SHP77 (cell line): ENCODE measurements around the gene VPS26B.
"Not testable (repeated sequence)": the region's sequence is repeated elsewhere in the genome, so short reads cannot be mapped to it uniquely, and the experiment has no call there.

Experiments
- DNase-seq, 2 experiments: peaks; one replicate each; lab custom pipeline; 2025; lab: John Stamatoyannopoulos, UW

Gene VPS26B

DNA sequence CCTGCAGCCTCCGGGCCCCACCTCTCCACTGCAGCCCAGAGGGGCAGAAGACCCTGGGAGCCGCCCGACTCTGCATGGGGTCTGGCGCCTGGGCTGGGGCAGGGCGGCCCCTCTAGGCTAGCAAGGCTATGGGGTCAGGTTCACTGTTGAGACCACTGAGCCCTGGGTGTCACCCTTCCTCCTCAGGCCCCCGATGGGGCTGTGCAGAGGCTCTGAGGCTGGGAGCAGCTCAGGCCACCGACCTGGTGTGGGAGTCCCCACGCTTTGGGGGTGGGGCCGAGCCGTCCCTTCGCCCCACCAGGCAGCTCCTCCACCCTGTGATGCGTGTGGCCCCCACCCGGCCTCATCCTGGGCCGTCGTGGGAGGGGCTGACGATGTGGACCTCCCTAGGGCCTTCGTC, 57.2 kb downstream of the VPS26B start:
- not testable (repeated sequence) for DNase-seq

DNA sequence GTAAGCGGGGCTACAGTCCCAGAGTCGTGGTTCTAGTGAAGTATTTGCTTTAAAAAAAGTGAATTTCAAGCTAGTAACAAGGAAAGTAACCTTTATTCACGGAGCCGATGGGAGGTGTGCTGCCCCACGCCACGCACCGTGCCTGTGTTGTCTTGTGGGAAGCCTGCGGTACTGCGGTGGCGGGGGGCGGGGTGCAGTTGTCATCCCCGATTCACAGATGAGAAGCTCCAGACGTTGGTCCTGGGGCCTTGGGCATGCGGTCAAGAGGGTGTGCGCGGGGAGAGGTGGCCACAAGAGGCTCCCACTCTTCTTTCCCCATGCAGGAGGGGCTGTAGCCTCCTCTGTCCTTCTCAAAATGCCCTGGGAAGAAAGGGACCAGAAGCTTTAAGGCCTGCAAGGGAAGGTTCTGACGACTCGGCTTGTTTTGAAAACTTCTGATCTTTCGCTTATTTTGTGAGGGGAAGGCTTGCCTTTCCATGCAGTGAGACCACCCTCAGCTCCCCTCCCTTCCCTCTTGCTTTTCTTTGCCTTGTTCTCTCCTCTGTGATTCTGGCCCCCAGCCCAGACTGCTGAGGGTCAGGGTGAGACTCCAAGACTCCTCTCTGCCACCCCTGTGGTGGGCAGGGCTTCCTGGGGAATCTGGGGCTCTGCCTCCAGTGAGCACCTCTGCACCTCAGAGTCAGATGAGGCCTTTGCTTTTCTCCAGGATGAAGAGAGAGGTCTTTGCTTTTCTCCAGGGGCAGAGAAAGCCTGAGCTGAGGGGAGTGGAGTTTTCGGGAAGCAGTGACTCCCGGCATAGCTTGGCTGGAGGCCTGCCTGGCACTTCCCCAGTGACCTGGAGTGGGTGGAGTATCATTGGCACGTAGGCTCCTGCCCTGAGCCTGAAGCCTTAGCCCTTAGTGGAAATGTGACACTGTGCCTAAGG, 57.9 kb downstream of the VPS26B start:
- no peak for DNase-seq

DNA sequence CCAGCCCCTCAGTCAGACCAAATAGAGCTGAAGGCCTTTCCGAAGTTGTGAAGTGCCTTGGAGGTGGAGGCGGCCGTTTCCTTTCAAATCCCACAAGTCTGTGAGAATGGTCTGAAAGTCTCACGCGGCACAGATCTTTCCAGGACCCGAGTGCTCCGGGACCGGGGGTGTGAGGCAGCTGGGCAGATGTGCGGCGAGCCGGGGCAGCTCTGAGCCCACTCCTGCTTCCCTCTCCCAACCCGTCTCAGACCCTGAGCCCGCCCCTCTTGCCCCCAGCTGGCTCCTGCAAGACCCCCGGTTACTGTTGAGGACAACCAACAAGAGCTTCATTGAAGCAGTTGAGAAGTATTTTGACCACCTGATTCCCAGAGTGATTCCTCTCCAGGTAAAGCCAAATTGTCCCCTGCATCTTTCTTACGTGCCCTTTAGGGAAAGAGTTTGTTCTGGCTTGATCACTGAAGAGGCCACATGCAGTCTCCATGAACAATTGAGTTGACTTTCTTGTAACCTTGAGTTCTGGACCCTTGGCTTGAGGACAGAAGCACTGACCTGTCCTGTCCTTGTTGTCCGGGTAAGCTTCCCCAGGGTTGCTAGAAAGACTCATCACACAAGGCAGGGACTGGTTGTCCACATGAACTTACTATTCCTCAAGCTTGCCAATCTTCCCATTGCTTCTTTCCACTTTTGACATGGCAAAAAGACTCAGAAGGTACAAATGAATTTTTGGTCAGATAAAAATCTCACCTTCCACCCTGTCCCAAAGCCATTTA, 59.2 kb downstream of the VPS26B start:
- DNase-seq, result no peak

DNA sequence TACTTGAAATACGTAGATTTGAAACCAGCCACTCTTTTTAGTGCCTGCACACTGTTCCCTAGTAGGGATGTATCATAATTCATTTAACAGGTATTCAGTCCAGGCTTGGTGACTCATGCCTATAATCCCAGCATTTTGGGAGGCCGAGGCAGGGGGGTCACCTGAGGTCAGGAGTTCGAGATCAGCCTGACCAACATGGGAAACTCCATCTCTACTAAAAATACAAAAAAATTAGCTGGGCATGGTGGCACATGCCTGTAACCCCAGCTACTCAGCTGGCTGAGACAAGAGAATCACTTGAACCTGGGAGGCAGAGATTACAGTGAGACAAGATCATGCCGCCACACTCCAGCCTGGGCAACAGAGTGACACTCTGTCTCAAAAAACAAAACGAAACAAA, 59.9 kb downstream of the VPS26B start:
- not testable (repeated sequence) for DNase-seq

DNA sequence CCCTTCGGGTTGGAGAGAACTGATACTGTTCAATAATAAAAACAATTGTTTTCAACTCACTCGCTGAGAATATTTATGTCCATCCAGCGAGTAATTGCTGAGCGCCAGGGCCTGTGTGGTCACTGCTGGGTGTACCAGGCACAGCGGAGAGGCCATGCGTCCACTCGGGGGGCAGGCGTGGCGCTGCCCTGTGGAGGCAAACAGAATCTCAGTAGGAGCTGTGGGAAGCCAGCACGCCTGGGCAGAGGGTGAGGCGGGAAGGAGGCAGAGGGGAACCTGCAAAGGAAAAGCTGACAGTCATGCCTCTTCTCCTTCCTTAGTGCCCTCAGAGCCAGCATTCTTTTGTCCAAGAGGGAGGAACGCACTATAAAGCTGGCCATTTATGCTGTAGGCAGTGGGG, 63.1 kb downstream of the VPS26B start:
- DNase-seq, result no peak

DNA sequence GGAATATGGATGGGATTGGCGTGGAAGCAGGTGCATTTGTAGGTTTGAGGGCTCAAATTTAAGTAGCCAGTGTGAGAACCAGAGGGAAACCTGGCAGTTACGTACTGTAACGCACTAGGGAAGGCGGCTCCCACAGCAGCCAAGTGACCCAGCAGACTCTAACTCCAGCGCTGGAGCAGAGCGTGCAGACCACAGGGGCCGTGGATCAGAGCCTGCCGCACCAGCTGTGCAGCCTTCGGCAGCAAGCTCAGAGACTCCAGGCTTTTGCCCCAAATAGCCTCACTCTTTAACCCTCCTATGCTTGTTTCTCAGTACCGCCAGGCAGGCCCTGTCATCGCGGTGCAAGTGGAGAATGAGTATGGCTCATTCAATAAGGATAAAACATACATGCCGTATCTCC, 64.0 kb downstream of the VPS26B start:
- no peak for DNase-seq

DNA sequence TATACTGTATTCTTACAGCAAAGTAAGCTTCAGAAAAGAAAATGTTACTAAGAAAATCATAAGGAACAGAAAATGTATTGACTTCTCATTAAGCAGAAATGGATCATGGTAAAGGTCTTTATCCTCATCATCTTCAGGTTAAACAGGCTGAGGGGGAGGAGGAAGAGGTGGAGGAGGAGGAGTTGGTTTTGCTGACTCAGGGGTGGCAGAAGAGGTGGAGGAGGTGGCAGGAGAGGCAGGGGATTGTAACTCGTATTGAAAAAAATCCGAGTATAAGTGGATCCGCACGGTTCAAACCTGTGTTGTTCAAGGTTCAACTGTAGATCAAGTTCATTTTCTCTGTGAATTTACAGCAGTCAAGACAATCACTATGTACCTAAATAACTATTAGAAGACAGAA, 64.7 kb downstream of the VPS26B start:
- no peak for DNase-seq

DNA sequence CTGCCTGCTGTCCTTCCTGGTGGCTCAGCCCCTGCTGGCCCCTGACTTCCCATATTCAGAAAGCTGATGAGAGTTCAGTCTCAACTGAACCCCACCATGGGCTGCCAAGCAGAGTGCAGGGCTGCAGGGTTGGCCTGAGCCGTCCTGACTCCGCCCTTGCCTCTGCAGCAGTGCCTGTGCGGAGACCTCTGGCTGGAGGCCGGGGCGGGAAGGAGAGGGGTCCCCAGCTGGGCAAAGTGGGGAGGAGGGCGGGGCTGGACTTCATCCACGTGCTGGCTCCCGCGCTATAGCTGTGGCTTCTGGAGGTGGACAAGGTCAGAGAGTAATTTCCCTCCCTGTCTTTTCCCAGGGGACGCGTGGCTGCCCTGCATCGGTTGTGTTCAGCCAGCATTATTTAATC, 65.3 kb downstream of the VPS26B start:
- no peak for DNase-seq

DNA sequence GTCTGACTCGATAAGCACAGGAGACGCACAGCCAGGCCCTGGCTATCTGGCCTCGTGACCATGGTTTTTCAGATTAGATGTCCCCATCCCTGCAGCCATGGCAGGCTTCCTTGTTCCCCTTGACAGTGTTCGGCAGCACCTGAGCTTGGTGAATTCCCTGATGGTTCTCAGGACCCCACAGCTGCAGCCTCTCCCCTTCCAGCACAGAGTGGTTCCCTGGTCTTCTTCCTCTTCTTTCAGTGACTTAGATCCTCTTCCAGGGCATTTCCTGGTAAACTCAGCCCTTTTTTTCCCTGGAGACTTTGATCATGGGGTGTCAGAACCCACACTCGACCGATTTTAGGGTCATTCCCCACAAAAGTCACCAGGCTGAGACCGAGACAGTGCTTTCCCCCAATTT, 66.2 kb downstream of the VPS26B start:
- DNase-seq, result no peak

DNA sequence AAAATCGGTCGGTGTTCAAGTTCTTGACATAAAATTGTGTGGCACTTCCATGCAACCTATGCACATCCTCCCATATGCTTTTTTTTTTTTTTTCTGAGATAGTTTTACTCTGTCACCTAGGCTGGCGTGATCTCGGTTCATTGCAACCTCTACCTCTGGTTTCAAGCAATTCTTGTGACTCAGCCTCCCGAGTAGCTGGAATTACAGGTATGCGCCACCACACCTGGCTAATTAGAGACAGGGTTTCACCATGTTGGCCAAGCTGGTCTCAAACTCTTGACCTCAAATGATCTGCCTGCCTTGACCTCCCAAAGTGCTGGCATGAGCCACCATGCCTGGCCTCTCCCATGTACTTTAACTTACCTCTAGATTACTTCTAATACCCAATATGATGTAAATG, 66.7 kb downstream of the VPS26B start:
- no peak for DNase-seq

DNA sequence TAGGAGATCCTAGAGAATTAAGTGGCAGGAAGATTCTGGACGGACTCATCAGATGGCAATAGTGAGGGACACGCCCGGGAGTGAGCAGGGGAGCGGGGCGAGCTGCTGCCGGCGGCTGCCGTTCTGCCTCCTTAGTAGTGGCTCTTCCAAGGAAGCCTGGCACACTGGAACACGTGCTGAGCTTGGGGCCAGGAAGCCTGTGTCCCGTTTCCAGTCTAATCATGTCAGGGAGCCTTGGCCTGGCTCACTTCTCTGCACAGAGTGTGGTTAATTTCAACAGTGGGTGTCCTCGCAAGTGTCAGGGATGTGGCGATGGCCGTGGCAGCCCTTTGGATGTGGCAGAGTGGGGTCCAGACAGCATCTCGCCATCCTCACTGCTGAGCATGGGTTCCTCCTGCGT, 68.2 kb downstream of the VPS26B start:
- DNase-seq, result no peak

DNA sequence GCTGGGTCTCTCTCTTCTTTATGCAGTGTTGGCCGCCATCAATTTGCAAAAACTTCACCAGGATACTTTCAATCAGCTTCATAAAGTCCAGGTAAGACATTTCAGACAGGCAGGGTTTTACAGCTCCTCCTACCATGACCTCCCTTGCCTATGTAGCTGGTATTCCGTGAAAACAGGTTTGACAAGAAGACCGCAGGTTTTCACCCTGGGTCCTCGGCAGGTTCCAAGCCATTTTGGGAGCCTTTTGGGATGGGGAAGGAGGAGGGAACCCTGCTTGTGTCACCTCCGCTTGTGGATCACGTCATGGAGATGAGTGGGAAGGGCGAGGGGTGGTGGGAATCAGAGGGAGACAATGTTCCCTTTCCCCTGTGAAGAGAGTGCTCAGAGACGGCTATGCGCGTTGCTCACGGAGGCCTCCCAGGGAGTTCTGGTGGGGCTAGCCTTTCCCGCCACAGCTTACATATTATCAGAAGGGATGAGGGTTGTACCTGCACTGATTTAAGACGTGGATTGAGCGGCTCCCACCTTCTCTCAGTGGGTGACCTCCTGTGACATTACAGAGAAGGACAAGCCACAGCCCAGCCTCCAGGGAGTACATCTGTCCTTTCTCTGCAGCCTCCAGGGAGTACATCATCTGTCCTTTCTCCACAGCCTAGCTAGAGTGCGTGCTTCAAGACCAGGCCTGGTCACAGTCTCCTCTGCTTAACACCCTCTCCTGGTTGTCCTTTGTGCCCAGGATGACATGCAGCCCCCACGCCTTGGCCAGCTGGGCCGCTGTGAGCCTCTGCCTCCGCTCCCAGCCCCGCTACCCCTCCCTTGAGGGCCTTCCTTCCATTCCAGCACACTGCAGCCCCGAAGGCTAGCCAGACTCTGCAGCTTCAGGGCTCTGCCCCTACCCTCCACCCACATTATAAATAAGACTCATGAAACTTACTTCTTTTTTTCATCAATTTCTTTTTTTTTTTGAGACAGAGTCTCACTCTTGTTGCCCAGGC, 68.9 kb downstream of the VPS26B start:
- DNase-seq, result no peak

DNA sequence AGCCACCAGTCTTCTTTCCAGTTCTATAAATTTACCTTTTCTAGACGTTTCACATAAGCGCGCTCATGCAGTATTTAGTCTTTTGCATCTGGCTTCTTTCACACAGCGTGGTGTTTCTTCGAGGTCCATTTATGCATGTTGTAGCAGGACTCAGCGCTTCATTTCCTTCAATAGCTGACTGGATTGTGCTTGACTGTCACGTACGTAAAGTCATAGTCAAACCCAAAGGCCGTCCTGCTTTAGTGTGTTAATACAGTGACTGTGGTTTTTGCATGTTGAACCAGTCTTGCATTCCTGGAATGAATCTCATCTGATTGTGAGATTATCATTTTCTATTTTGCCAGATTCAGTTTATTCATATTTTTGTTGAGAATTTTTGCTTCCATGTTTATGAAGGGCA, 70.2 kb downstream of the VPS26B start:
- DNase-seq, result no peak
